ENCODE results near the gene PEF1.
"Not testable (repeated sequence)": the region's sequence is repeated elsewhere in the genome, so short reads cannot be mapped to it uniquely, and the experiment has no call there.

The PEF1 gene

GRCh38 chr1:31609514-31610118 is 35.1 kb downstream of the PEF1 start:
- DNase-seq (ENCODE audit: low read depth): no peak

GRCh38 chr1:31607360-31607759 is 37.3 kb downstream of the PEF1 start:
- DNase-seq (ENCODE audit: low read depth): no peak

DNA sequence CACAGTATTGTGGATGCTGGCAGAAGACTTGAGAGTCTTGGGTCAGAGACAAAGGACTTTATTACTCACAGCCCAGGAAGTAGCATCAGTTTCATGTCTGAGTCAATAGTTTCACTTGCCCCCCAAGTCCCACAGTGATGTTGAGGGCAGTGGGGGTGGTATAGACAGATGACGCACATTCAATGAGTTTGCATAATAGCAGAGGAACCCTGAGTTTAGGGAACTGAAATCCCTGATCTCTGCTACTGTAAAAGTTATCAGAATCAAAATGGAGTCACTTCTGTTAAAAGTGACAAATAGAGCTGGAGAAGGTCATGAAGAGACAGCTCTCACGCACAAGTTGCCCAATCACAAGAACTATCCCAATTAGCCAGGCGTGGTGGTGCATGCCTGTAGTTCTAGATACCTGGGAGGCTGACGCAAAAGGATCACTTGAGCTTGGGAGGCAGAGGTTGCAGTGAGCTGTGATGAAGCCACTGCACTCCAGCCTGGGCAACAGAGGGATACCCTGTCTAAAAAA is 38.7 kb downstream of the PEF1 start:
- DNase-seq (ENCODE audit: low read depth): peak; percentile 12

DNA sequence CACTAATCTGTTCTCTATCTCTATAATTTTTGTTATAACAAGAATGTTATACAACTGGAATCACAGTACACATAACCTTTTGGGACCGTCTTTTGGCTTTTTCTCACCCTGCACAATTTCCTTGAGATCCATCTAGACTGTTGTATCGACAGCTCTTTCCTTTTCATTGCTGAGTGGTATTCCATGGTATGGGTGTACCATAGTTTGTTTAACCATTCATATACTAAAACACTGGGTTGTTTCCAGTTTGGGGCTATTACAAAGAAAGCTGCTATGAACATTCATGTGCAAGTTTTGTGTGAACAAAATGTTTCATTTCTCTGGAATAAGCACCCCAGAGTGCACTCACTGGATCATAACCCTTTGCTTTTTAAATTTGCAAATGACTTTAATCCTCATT is 42.6 kb downstream of the PEF1 start:
- no peak for DNase-seq (ENCODE audit: low read depth)

- DNase-seq (ENCODE audit: low read depth): no peak
Measured at GRCh38 chr1:31600641-31601040, 44.0 kb downstream of the PEF1 start.

- no peak for DNase-seq (ENCODE audit: low read depth)
Measured at GRCh38 chr1:31598980-31599379, 45.7 kb downstream of the PEF1 start.

GRCh38 chr1:31596737-31597097 is 48.0 kb downstream of the PEF1 start:
- no peak for DNase-seq (ENCODE audit: low read depth)

GRCh38 chr1:31595836-31596736 is 48.6 kb downstream of the PEF1 start:
- DNase-seq (ENCODE audit: low read depth): no peak

- DNase-seq (ENCODE audit: low read depth): peak; percentile 62
Measured at GRCh38 chr1:31593770-31594632, 50.7 kb downstream of the PEF1 start.

DNA sequence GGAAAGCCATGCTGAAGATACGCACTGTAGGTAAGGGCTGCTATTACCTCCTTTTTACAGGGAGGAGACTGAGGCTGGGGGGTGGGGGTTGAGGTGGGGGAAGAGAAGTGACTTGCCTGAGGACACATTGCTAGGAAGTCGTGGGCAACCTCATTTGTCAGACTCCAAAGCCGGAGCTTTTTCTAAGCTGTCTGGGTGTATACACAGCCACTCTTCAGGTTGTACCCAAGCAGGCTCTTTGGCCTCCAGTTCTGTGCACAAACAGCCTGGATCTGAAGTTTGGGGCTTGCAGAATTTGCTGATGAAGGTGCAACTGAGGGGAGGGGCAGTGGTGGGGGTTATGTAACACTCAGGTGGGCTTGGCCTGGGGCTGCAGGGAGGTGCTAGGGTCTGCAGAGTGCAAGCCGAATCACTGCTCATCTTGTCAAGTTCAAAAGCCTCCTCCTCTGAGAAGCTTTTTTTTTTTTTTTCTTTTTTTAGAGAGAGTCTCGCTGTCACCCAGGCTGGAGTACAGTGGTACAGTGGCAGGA is 51.5 kb downstream of the PEF1 start:
- DNase-seq (ENCODE audit: low read depth): no peak

- DNase-seq (ENCODE audit: low read depth): no peak
Measured at GRCh38 chr1:31592132-31592531, 52.5 kb downstream of the PEF1 start.

DNA sequence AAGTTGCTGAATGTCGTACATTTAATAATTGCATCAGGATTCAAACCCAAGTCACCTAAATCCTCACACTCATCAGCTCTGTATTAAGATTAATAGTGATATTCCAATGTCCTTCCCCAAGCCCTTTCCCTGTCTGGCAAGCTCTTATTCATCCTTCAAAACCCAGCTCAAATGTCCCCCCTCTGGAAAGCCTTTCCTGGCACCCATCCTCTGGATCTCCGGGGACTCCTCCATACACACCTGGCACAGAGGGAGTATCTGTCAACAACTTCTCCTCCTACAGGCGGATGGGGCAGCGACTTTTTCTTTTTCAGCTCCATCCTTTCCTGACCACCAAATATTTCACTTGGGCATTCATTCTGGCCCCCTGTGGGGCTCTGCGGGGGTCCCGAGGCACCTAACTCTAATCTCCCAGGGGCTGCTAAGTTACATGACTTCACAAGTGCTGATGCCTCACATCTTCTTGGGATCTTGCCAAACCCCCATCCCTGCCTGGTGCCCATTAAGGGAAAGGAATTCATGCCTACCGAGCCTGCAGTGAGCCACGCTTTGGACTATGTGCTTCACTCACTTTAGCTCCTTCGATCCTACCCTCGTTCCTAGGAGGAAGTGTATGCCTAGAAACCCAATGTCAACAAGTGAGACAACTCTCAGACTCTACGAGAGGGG is 53.1 kb downstream of the PEF1 start:
- DNase-seq (ENCODE audit: low read depth): no peak

DNA sequence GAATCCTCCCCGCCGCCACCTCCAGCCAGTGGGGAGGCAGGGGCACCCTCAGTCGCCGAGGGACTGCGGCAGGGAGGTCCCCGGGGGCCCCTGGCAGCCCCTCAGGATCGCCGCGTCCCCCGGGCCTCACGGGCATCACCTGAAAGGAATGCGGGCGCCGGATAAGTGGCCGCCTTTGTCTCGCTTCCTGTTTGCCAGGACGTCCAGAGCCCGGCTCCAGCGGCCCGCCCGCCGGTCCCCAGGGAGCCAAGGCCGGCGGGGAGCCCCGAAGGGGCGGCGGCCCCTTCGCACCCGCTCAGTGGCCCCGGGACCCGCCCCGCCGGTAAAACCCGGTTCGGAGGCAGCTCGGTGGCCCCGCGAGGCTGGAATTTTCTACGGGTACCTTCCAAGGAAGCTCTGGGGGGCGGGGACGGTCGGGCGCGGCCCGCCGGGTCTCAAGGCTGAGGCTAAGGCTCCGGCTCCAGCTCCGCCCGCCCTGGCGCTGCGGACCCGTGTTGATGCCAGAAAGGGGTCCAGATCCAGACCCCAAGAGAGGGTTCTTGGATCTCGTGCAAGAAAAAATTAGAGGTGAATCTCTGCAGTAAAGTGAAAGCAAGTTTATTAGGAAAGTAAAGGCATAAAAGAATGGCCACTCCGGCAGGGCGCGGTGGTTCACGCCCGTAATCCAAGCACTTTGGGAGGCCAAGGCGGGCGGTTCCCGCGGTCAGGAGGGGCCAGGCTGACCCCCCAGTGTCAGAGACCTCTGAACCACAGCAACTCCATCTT is 55.7 kb downstream of the PEF1 start:
- DNase-seq (ENCODE audit: low read depth): no peak

- DNase-seq (ENCODE audit: low read depth): peak; percentile 32
Measured at GRCh38 chr1:31587720-31588423, 56.8 kb downstream of the PEF1 start.

DNA sequence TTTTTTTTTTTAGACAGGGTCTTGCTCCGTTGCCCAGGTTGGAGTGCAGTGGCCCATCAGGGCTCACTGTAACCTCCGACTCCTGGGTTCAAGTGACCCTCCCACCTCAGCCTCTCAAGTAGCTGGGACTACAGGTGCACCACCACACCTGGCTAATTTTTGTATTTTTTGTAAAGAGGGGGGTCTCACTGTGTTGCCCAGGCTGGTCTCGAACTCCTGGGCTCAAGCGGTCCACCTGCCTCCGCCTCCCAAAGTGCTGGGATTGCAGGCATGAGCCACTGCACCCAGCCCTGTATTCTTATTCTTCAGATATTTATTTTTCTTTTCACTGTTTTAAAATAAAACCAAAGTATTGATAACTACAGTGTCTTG is 57.4 kb downstream of the PEF1 start:
- DNase-seq (ENCODE audit: low read depth): not testable (repeated sequence)

- no peak for DNase-seq (ENCODE audit: low read depth)
Measured at GRCh38 chr1:31586376-31587327, 58.0 kb downstream of the PEF1 start.

DNA sequence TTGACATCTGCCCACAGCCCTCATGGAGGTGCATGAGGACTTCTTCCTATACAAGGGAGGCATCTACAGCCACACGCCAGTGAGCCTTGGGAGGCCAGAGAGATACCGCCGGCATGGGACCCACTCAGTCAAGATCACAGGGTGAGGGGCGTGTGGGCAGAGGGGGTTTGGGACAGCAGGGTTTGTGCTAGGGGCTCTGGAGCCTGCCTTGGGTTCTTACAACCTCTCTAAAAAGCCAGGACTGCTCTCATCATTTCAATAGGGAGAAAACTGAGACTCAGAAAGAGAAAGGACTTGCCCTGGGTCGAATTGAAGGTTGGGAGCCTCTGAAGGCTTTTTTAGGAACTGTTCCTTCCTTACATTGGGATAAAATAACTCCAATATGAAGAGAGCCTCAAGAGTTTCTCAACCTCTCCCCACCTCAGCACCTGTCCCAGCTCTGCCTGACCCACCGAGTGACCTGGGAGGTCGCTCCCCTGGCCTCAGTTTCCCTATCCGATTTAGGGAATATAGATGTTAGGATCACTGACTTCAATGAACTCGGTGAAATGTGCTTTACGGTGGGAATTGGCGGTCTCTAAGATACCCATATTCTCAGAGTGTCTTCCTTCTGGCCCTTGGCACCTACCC is 58.8 kb downstream of the PEF1 start:
- DNase-seq (ENCODE audit: low read depth): no peak

GRCh38 chr1:31584869-31585735 is 59.6 kb downstream of the PEF1 start:
- DNase-seq (ENCODE audit: low read depth): no peak
